IMR-90 (cell line): ENCODE data around the gene FAM110C. TPM values are rescaled to one million over a fixed set of nuclear protein-coding genes. Genes with fewer than 3 reads are reported as not detected.

Source experiments
- ATAC-seq: fragments of 200-7000 bp; cut with Tn5 transposase; 2 replicates; pipeline ENCODE4 v1.9.1; 2020; ENCODE audit warnings: low read depth, mild to moderate bottlenecking, moderate library complexity
- BruUV-seq: library from RNA; stranded (reverse); fragments of 400-500 nt; replicated peaks from 2 replicates; lab custom pipeline; 2021; lab: Mats Ljungman, UMichigan
- CTCF ChIA-PET: fragments of 300-600 bp; formaldehyde crosslinking; extraction: SDS; loops from one replicate; lab custom pipeline; 2021; ENCODE audit warnings: antibody characterized with exemption; lab: Yijun Ruan, JAX
- POLR2A ChIA-PET: fragments of 300-600 bp; sonication (Branson Sonifier 250); formaldehyde crosslinking; loops from one replicate; lab custom pipeline; 2022; ENCODE audit warnings: antibody characterized with exemption; ENCODE audit not compliant: unreplicated experiment; lab: Charles Lee
- DNase-seq: peaks from one replicate; pipeline ENCODE4 v3.0.0; 2013
- H2AFZ ChIP-seq: replicated peaks from 2 replicates; pipeline ENCODE3; 2013; ENCODE audit warnings: low read length, mild to moderate bottlenecking; ENCODE audit not compliant: poor library complexity
- H2AK5ac ChIP-seq: 2 replicates; pipeline ENCODE4 v1.6.1; 2013; ENCODE audit warnings: low read depth, low read length, inconsistent platforms
- H2AK9ac ChIP-seq: replicated peaks from 2 replicates; pipeline ENCODE3; 2013; ENCODE audit warnings: mild to moderate bottlenecking, low read depth, low read length, moderate library complexity; ENCODE audit not compliant: poor library complexity
- H2BK120ac ChIP-seq: 2 replicates; pipeline ENCODE4 v1.6.1; 2013; ENCODE audit warnings: low read depth, low read length, inconsistent platforms
- H2BK15ac ChIP-seq: 3 replicates; pipeline ENCODE4 v1.6.1; 2013; ENCODE audit warnings: low read depth, low read length, inconsistent platforms
- H2BK20ac ChIP-seq: 2 replicates; pipeline ENCODE4 v1.6.1; 2013; ENCODE audit warnings: low read depth, mild to moderate bottlenecking, inconsistent platforms, low read length, moderate library complexity
- H2BK5ac ChIP-seq: 2 replicates; pipeline ENCODE4 v1.6.1; 2013; ENCODE audit warnings: mild to moderate bottlenecking, low read depth, low read length, inconsistent platforms; ENCODE audit not compliant: poor library complexity, severe bottlenecking
- H3K14ac ChIP-seq: replicated peaks from 2 replicates; pipeline ENCODE4 v1.6.1; 2013; ENCODE audit warnings: low read depth, low read length, inconsistent platforms
- H3K18ac ChIP-seq: 2 replicates; pipeline ENCODE4 v1.6.1; 2013; ENCODE audit warnings: low read depth, low read length, control low read depth
- H3K23ac ChIP-seq: 2 replicates; pipeline ENCODE4 v1.6.1; 2013; ENCODE audit warnings: low read depth, low read length, inconsistent platforms
- H3K27ac ChIP-seq: 2 replicates; pipeline ENCODE4 v1.5.1; 2013; ENCODE audit warnings: mild to moderate bottlenecking, control low read depth, low read length; ENCODE audit not compliant: insufficient read depth
- H3K27me3 ChIP-seq: 2 replicates; pipeline ENCODE4 v1.6.1; 2013; ENCODE audit warnings: low read length; ENCODE audit not compliant: control insufficient read depth, insufficient read depth
- H3K36me3 ChIP-seq: 2 replicates; pipeline ENCODE4 v1.6.1; 2013; ENCODE audit warnings: low read length, mixed read lengths; ENCODE audit not compliant: control insufficient read depth, insufficient read depth
- H3K4ac ChIP-seq: 2 replicates; pipeline ENCODE4 v1.6.1; 2013; ENCODE audit warnings: low read depth, low read length, inconsistent platforms
- H3K4me1 ChIP-seq: 2 replicates; pipeline ENCODE4 v1.6.1; 2013; ENCODE audit warnings: low read length, mixed read lengths; ENCODE audit not compliant: control insufficient read depth, insufficient read depth
- H3K4me2 ChIP-seq: 2 replicates; pipeline ENCODE4 v1.6.1; 2013; ENCODE audit warnings: low read depth, mild to moderate bottlenecking, control low read depth, low read length, moderate library complexity
- H3K4me3 ChIP-seq: 2 replicates; pipeline ENCODE4 v1.5.1; 2013; ENCODE audit warnings: low read depth, mild to moderate bottlenecking, control low read depth, low read length, moderate library complexity; ENCODE audit not compliant: insufficient read depth
- H3K56ac ChIP-seq: 2 replicates; pipeline ENCODE4 v1.6.1; 2013; ENCODE audit warnings: low read length, inconsistent platforms; ENCODE audit not compliant: insufficient read depth; ENCODE audit errors: extremely low read depth
- H3K79me1 ChIP-seq, 2 experiments: 2 replicates each; pipeline ENCODE4 v1.6.1; 2013; ENCODE audit warnings: low read length in 2 of 2, inconsistent platforms in 1 of 2, low read depth in 1 of 2
- H3K9ac ChIP-seq: 2 replicates; pipeline ENCODE4 v1.6.1; 2013; ENCODE audit warnings: low read depth, low read length, control low read depth
- H3K9me1 ChIP-seq: 2 replicates; pipeline ENCODE4 v1.6.1; 2013; ENCODE audit warnings: low read length, inconsistent platforms; ENCODE audit not compliant: insufficient read depth
- H3K9me3 ChIP-seq: 2 replicates; pipeline ENCODE4 v1.6.1; 2013; ENCODE audit warnings: low read length; ENCODE audit not compliant: control insufficient read depth, insufficient read depth
- H4K20me1 ChIP-seq: 2 replicates; pipeline ENCODE4 v1.6.1; 2013; ENCODE audit warnings: low read length, inconsistent platforms; ENCODE audit not compliant: insufficient read depth
- H4K5ac ChIP-seq: 2 replicates; pipeline ENCODE4 v1.6.1; 2013; ENCODE audit warnings: mild to moderate bottlenecking, low read depth, low read length, control low read depth
- H4K8ac ChIP-seq, 2 experiments: 2 replicates each; pipeline ENCODE4 v1.6.1; 2013; ENCODE audit warnings: low read depth in 2 of 2, low read length in 2 of 2, control low read depth in 1 of 2, inconsistent platforms in 1 of 2
- H4K91ac ChIP-seq: 2 replicates; pipeline ENCODE4 v1.6.1; 2013; ENCODE audit warnings: low read depth, low read length, inconsistent platforms; ENCODE audit not compliant: insufficient read depth
- CHD1 ChIP-seq: IDR thresholded peaks from 2 replicates; pipeline ENCODE4 v1.6.1; 2012; ENCODE audit warnings: low read depth, low read length, improper control_type of control experiment
- FOS ChIP-seq: fragments of 150-350 bp; IDR thresholded peaks from 2 replicates; pipeline ENCODE4 v1.6.1; 2016; ENCODE audit warnings: low read depth, low read length
- MXI1 ChIP-seq: IDR thresholded peaks from 2 replicates; pipeline ENCODE4 v1.6.1; 2012; ENCODE audit warnings: low read depth, mild to moderate bottlenecking, low read length, moderate library complexity, borderline replicate concordance
- SMC3 ChIP-seq: fragments of 150-350 bp; IDR thresholded peaks from 2 replicates; pipeline ENCODE4 v1.6.1; 2016; ENCODE audit warnings: low read depth, mild to moderate bottlenecking, antibody characterized with exemption, low read length, moderate library complexity
- WGBS, 2 experiments: methylation state at CpG; one replicate each; pipeline versions ENCODE4 v1.1.5 to v1.1.7; 2013; ENCODE audit warnings: missing lambda C conversion rate in 2 of 2; ENCODE audit not compliant: insufficient read length in 1 of 2; ENCODE audit errors: extremely low coverage in 2 of 2; 5-methylcytosine and 5-hydroxymethylcytosine counted together
- dilution Hi-C: fragments of 300-500 bp; cut with HindIII; formaldehyde crosslinking; loops from one replicate; pipeline ENCODE4 v1.14.3; 2018; ENCODE audit warnings: low sequenced_read_pairs; ENCODE audit not compliant: unreplicated experiment
- in situ Hi-C: fragments of 300-500 bp; cut with MboI; formaldehyde crosslinking; loops from 3 replicates; pipeline ENCODE4 v1.14.3; 2019; ENCODE audit warnings: low sequenced_read_pairs, inconsistent platforms, mixed read lengths
- intact Hi-C: fragments of 100-400 bp; cut with micrococcal nuclease; formaldehyde crosslinking; loops from 2 replicates; pipeline ENCODE4 v1.10.0; 2022
- polyA plus RNA-seq, 3 experiments: library from polyadenylated mRNA; depleted of rRNA; stranded (reverse); fragments of >200 nt; gene quantifications; 2 replicates each; pipeline ENCODE4 v1.2.3, GENCODE V29; 2012; ENCODE audit warnings: low replicate concordance in 1 of 3
- total RNA-seq: library from RNA; depleted of rRNA; stranded (reverse); fragments of >200 nt; gene quantifications from 2 replicates; pipeline ENCODE4 v1.2.3, GENCODE V29; 2012

Gene FAM110C
- total and polyA plus RNA-seq, 2 of the 4 experiments (the other 2 are of a cell fraction): not detected

DNA sequence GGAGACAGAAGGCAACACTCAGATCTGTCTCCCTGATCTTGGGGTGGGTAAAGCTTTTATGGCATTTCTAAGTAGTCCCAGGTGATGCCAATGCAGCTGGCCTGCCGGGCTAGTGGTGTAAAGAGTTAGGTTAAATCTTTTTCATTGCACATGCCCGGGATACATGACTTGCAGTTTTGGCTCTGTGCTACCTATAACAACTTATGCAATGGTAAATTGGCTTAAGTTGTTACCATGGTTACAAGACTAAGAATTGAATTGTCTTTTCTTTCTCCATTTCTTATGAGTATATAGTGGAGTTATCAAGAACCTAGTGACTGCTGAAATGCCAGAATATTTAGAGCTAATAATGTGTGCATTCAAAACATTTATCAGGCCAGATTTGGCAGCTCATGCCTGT, 5.3 kb upstream of the FAM110C start:
- no peaks in the 10 kb centered on the region; the same call in 1 of the 2 replicates for H3K27me3 ChIP-seq
- intact Hi-C loops: no loop called here
- no peaks in the 10 kb centered on the region for H3K36me3 ChIP-seq
- no peak overlapping the region for H3K23ac ChIP-seq
- H2AK5ac ChIP-seq: no peak overlapping the region
- H2BK120ac ChIP-seq: no peak overlapping the region
- dilution Hi-C loops: no loop called here
- no peak overlapping the region for H3K27ac ChIP-seq
- ChIA-PET POLR2A (no interaction called here), CTCF (no interaction called here)
- no peak overlapping the region for H2BK20ac ChIP-seq
- BruUV-seq: no TSS peak
- H3K14ac ChIP-seq: no peak overlapping the region
- ATAC-seq: no peak
- H3K4me2 ChIP-seq: no peak overlapping the region
- no peak overlapping the region for H3K9ac ChIP-seq
- H2AFZ ChIP-seq: no peak overlapping the region
- H4K20me1 ChIP-seq: no peaks in the 10 kb centered on the region
- H2BK5ac ChIP-seq: no peak overlapping the region
- no peak overlapping the region for H2BK15ac ChIP-seq
- H3K4ac ChIP-seq: no peak overlapping the region
- no peaks in the 10 kb centered on the region for H3K4me1 ChIP-seq
- H3K56ac ChIP-seq: no peak overlapping the region
- no peak overlapping the region for H3K4me3 ChIP-seq
- H3K79me1 ChIP-seq: no peaks in the 10 kb centered on the region
- no peak overlapping the region for H4K8ac ChIP-seq
- no peaks in the 10 kb centered on the region for H3K9me1 ChIP-seq
- H2AK9ac ChIP-seq: no peak overlapping the region
- H4K91ac ChIP-seq: no peak overlapping the region
- DNase-seq: no peak
- no peak overlapping the region for H4K5ac ChIP-seq
- no peak overlapping the region for H3K18ac ChIP-seq
- no CpG with 5 or more reads among the region's 2 CpGs for WGBS, 2 experiments
- in situ Hi-C loops: no loop called here
- peaks cover 7% of the 10 kb centered on the region for H3K9me3 ChIP-seq
- TF ChIP-seq SMC3 (no peak), FOS (no peak), MXI1 (no peak), CHD1 (no peak)
